ENCODE data around the gene STK4. TPM values are rescaled to one million over a fixed set of nuclear protein-coding genes. Genes with fewer than 3 reads are reported as not detected.
A peak's percentile ranks its signal among the peaks of the same experiment; 100 is the strongest.

STK4 gene
- total and polyA plus RNA-seq, 2 of the 4 experiments (the other 2 are of a cell fraction) = 10.2 to 22.2 TPM

- Histone ChIP-seq H2AK5ac (ENCODE audit: low read depth, low read length) (no peak overlapping the region), H3K18ac (ENCODE audit: low read depth, low read length) (no peak overlapping the region), H3K4me3 (ENCODE audit: insufficient read depth, low read depth, low read length) (no peak overlapping the region), H3K14ac (replicated peaks; ENCODE audit: low read depth, low read length) (no peak overlapping the region), H3K4ac (ENCODE audit: low read depth, low read length) (no peak overlapping the region), H2BK5ac (ENCODE audit: low read depth, low read length, poor library complexity, severe bottlenecking) (no peak overlapping the region), H2BK15ac (ENCODE audit: low read depth, low read length) (no peak overlapping the region), H3K79me1 (ENCODE audit: low read depth in 1 of 2, low read length in 2 of 2) (peaks cover 0 to 8% of the 10 kb centered on the region in 2 experiments; a peak in 1 of 4 replicates), H3K9me3 (ENCODE audit: control insufficient read depth, insufficient read depth, low read length) (no peaks in the 10 kb centered on the region), H3K27ac (ENCODE audit: insufficient read depth, low read length) (no peak overlapping the region), H3K56ac (ENCODE audit: extremely low read depth, insufficient read depth, low read length) (no peak overlapping the region), H2AFZ (replicated peaks; ENCODE audit: low read length, poor library complexity) (no peak overlapping the region), H3K23ac (ENCODE audit: low read depth, low read length) (no peak overlapping the region), H3K4me2 (ENCODE audit: low read depth, low read length) (no peak overlapping the region), H2BK120ac (ENCODE audit: low read depth, low read length) (no peak overlapping the region), H3K9me1 (ENCODE audit: insufficient read depth, low read length) (peaks cover 6% of the 10 kb centered on the region; the same call in 1 of the 2 replicates), H3K4me1 (ENCODE audit: control insufficient read depth, insufficient read depth, low read length) (peaks cover 2% of the 10 kb centered on the region; the same call in 1 of the 2 replicates), H3K9ac (ENCODE audit: low read depth, low read length) (no peak overlapping the region), H4K8ac (ENCODE audit: low read depth in 2 of 2, low read length in 2 of 2) (no peak overlapping the region), H4K5ac (ENCODE audit: low read depth, low read length) (no peak overlapping the region), H3K27me3 (ENCODE audit: control insufficient read depth, insufficient read depth, low read length) (no peaks in the 10 kb centered on the region), H4K91ac (ENCODE audit: insufficient read depth, low read depth, low read length) (no peak overlapping the region), H2BK20ac (ENCODE audit: low read depth, low read length) (no peak overlapping the region), H3K36me3 (ENCODE audit: control insufficient read depth, insufficient read depth, low read length) (peaks cover 41% of the 10 kb centered on the region), H4K20me1 (ENCODE audit: insufficient read depth, low read length) (no peaks in the 10 kb centered on the region), H2AK9ac (replicated peaks; ENCODE audit: low read depth, low read length, poor library complexity) (no peak overlapping the region)
- ATAC-seq (ENCODE audit: low read depth) (no peak), DNase-seq (no peak)
- intact Hi-C loops (cut with micrococcal nuclease) (no loop called here), in situ Hi-C loops (cut with MboI; ENCODE audit: low sequenced_read_pairs) (no loop called here), dilution Hi-C loops (cut with HindIII; ENCODE audit: low sequenced_read_pairs, unreplicated experiment) (no loop called here)
- ChIA-PET CTCF (interaction anchor here (0.9 kb wide), 1 partner anchor 351 kb away, joined by 3 read pairs; no protein-coding TSS in a partner anchor), POLR2A (ENCODE audit: unreplicated experiment) (interaction anchor here (0.6 kb wide), 1 partner anchor 307 kb away, joined by 4 read pairs; no protein-coding TSS in a partner anchor)
- BruUV-seq (replicated peaks) = TSS peak; percentile 83
- no peak for TF ChIP-seq USF2 (IDR thresholded peaks at IDR 0.05; ENCODE audit: low read depth, low read length)
- whole genome bisulfite sequencing, 2 experiments (ENCODE audit: extremely low coverage in 2 of 2, insufficient read length in 1 of 2) = 88% methylated on average over 2 of the region's 4 CpGs; no CpG with 5 or more reads in 1 of the 2 experiments
Measured at GRCh38 chr20:44942264-44942973, 23.9 kb upstream of the STK4 start.
